GM19238 (cell line): ENCODE measurements around the gene RHCE.
A peak's percentile ranks its signal among the peaks of the same experiment; 100 is the strongest.
"Not testable (repeated sequence)": the region's sequence is repeated elsewhere in the genome, so short reads cannot be mapped to it uniquely, and the experiment has no call there.

Experiments used
- DNase-seq: peaks from one replicate; pipeline ENCODE4 v3.0.0; 2011; ENCODE audit warnings: low spot score; ENCODE audit not compliant: insufficient read length

RHCE gene

GRCh38 chr1:25420715-25421114 is at the start of gene RHCE:
TSS of gene RHCE (minus strand) at chr1:25420825. CDS start at chr1:25420786, 39 bp downstream.
- DNase-seq, result not testable (repeated sequence)

- DNase-seq, result no peak
Measured at GRCh38 chr1:25469177-25469576, 48.6 kb upstream of the RHCE start.

- no peak for DNase-seq
Measured at GRCh38 chr1:25468033-25468432, 47.4 kb upstream of the RHCE start.

- no peak for DNase-seq
Measured at GRCh38 chr1:25467616-25468015, 47.0 kb upstream of the RHCE start.

GRCh38 chr1:25467193-25467592 is 46.6 kb upstream of the RHCE start:
- DNase-seq, result no peak

- DNase-seq, result no peak
Measured at GRCh38 chr1:25462732-25463131, 42.1 kb upstream of the RHCE start.

GRCh38 chr1:25461849-25462248 is 41.2 kb upstream of the RHCE start:
- no peak for DNase-seq

- not testable (repeated sequence) for DNase-seq
Measured at GRCh38 chr1:25460816-25461215, 40.2 kb upstream of the RHCE start.

- no peak for DNase-seq
Measured at GRCh38 chr1:25460020-25460419, 39.4 kb upstream of the RHCE start.

- DNase-seq, result no peak
Measured at GRCh38 chr1:25458541-25459298, 38.1 kb upstream of the RHCE start.

GRCh38 chr1:25456502-25456901 is 35.9 kb upstream of the RHCE start:
- no peak for DNase-seq

GRCh38 chr1:25451908-25452307 is 31.3 kb upstream of the RHCE start:
- DNase-seq, result no peak

- DNase-seq, result no peak
Measured at GRCh38 chr1:25450891-25451290, 30.3 kb upstream of the RHCE start.

- peak; percentile 23 for DNase-seq
Measured at GRCh38 chr1:25447547-25447946, 26.9 kb upstream of the RHCE start.

GRCh38 chr1:25445993-25446538 is 25.4 kb upstream of the RHCE start:
- DNase-seq, result no peak

- not testable (repeated sequence) for DNase-seq
Measured at GRCh38 chr1:25444604-25445003, 24.0 kb upstream of the RHCE start.

GRCh38 chr1:25443030-25443699 is 22.5 kb upstream of the RHCE start:
- DNase-seq, result no peak

GRCh38 chr1:25442178-25442577 is 21.6 kb upstream of the RHCE start:
- no peak for DNase-seq

GRCh38 chr1:25439287-25439686 is 18.7 kb upstream of the RHCE start:
- DNase-seq, result no peak

GRCh38 chr1:25437672-25438071 is 17.0 kb upstream of the RHCE start:
- DNase-seq, result no peak

GRCh38 chr1:25435397-25436108 is 14.9 kb upstream of the RHCE start:
- no peak for DNase-seq
